Measurements from ENCODE around the gene TMCC1. TPM values are rescaled to one million over a fixed set of nuclear protein-coding genes. Genes with fewer than 3 reads are reported as not detected.
"Not testable (repeated sequence)": the region's sequence is repeated elsewhere in the genome, so short reads cannot be mapped to it uniquely, and the experiment has no call there.

The TMCC1 gene
- total RNA-seq, 1 donor from 2014 or later = 36.9 TPM

DNA sequence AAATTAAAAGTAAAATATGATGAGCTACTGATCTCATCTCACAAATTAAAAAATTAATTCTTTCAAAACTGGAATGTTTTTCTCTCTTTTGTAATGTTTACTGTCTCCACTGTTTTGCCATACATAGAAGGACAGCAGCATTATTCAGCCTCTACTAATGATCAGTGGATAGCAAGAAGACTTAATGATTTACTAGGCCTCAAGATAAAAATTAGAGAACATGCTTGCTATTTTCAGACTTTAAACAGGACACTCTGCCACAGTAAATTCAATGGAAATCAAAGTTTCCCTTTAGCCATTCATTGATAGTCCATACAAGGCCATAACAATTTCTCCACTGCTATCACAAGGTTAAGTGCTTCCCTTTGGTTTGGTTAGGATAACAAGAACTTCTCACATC is 129.4 kb downstream of the TMCC1 start:
- Mint-ChIP-seq H3K4me1 (peaks cover 9% of the 10 kb centered on the region), H3K4me3 (no peak overlapping the region), H3K27me3 (ENCODE audit: low read depth) (no peaks in the 10 kb centered on the region), H3K27ac (ENCODE audit: unreplicated experiment) (no peak overlapping the region), H3K36me3 (ENCODE audit: low read depth) (peaks cover 7% of the 10 kb centered on the region), H3K9me3 (no peaks in the 10 kb centered on the region)
- DNase-seq (ENCODE audit: low read depth, low spot score) = no peak
- TF ChIP-seq, protein P1, sequence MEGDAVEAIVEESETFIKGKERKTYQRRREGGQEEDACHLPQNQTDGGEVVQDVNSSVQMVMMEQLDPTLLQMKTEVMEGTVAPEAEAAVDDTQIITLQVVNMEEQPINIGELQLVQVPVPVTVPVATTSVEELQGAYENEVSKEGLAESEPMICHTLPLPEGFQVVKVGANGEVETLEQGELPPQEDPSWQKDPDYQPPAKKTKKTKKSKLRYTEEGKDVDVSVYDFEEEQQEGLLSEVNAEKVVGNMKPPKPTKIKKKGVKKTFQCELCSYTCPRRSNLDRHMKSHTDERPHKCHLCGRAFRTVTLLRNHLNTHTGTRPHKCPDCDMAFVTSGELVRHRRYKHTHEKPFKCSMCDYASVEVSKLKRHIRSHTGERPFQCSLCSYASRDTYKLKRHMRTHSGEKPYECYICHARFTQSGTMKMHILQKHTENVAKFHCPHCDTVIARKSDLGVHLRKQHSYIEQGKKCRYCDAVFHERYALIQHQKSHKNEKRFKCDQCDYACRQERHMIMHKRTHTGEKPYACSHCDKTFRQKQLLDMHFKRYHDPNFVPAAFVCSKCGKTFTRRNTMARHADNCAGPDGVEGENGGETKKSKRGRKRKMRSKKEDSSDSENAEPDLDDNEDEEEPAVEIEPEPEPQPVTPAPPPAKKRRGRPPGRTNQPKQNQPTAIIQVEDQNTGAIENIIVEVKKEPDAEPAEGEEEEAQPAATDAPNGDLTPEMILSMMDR (conservative IDR thresholded peaks at IDR 0.05) = no peak

DNA sequence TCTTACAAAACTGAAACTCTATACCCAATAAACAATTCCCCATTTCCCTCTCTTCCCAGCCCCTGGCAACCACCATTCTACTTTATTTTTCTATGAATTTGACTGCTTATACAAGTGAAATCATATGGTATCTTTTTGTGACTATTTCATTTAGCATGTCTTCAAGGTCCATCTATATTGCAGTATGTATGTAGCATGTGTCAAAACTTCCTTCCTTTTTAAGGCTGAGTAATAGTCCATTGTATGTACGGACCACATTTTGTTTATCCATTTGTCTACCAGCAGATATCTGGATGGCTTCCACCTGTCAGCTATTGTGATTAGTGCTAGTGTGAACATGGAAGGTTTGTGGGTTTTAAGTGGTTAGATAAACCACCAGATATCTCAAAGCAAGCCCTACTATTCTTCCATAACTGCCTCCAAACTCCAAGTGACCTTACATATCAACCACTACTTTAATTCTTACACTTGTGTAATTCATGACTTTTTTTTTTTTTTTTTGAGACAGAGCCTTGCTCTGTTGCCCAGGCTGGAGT is 134.7 kb downstream of the TMCC1 start:
- Mint-ChIP-seq H3K4me3 (no peak overlapping the region), H3K4me1 (no peaks in the 10 kb centered on the region), H3K27me3 (ENCODE audit: low read depth) (no peaks in the 10 kb centered on the region), H3K36me3 (ENCODE audit: low read depth) (peaks cover 20% of the 10 kb centered on the region), H3K27ac (ENCODE audit: unreplicated experiment) (no peak overlapping the region), H3K9me3 (peaks cover 2% of the 10 kb centered on the region)
- TF ChIP-seq, protein P1 (conservative IDR thresholded peaks at IDR 0.05) = no peak
- no peak for DNase-seq (ENCODE audit: low read depth, low spot score)

DNA sequence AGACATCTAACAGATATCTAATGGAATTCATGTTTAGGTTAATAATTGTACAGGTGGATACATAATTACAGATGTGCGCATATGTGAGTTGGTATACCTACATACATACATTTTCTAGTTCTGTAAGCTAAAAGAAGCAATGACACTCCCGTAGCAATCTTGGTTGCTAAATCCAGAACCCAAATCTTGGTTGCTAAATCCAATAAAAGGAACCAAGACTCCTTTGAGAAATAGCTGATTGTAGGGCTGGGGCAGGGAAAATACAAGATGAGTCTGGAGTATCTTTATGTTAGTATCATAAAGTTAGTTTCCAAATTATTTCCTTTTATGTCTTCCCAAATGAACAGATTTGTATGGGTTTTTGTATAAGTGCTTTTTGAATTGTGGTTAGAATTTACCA is 135.2 kb downstream of the TMCC1 start:
- peaks cover 23% of the 10 kb centered on the region for H3K36me3 Mint-ChIP-seq (ENCODE audit: low read depth)
- H3K4me1 Mint-ChIP-seq = no peaks in the 10 kb centered on the region
- TF ChIP-seq, protein P1 (conservative IDR thresholded peaks at IDR 0.05) = no peak
- no peak overlapping the region for H3K4me3 Mint-ChIP-seq
- H3K27ac Mint-ChIP-seq (ENCODE audit: unreplicated experiment) = no peak overlapping the region
- no peaks in the 10 kb centered on the region for H3K27me3 Mint-ChIP-seq (ENCODE audit: low read depth)
- DNase-seq (ENCODE audit: low read depth, low spot score) = no peak
- peaks cover 3% of the 10 kb centered on the region for H3K9me3 Mint-ChIP-seq

DNA sequence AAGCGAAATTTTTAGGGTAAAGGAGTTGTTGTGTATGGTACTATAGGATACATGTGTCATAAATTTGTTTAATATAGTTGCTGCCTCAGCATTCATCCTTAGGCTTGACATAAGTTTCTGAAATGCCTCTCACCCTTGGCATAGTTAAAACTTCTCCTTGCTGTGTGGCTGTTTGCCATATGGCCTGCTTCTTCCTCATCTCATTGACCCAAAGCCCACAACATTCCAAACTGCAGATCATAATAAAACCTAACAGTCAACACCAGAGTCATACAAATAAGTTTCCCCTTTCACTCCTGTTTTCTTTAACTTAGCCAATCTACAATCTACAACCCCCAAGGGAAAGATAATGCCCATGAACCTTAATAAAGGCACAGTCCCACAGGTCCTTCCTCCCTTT is 136.6 kb downstream of the TMCC1 start:
- H3K36me3 Mint-ChIP-seq (ENCODE audit: low read depth) = peaks cover 28% of the 10 kb centered on the region
- H3K4me1 Mint-ChIP-seq = no peaks in the 10 kb centered on the region
- no peaks in the 10 kb centered on the region for H3K27me3 Mint-ChIP-seq (ENCODE audit: low read depth)
- H3K9me3 Mint-ChIP-seq = peaks cover 3% of the 10 kb centered on the region
- DNase-seq (ENCODE audit: low read depth, low spot score) = no peak
- no peak overlapping the region for H3K4me3 Mint-ChIP-seq
- H3K27ac Mint-ChIP-seq (ENCODE audit: unreplicated experiment) = no peak overlapping the region
- TF ChIP-seq, protein P1 (conservative IDR thresholded peaks at IDR 0.05) = no peak

DNA sequence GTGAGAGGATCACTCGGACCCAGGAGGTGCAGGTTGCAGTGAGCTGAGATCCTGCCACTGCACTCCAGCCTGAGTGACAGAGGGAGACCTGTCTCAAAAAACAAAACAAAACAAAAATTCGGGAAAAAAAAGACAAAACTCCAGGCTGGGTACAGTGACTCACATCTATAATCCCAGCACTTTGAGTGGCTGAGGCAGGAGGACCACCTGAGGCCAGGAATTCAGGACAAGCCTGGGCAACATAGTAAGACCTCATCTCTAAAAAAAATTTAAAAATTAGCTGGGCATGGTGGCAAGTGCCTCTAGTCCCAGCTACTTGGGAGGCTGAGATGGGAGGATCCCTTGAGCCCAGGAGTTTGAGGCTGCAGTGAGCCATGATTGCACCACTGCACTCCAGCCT is 142.4 kb downstream of the TMCC1 start:
- not testable (repeated sequence) for H3K27me3 Mint-ChIP-seq (ENCODE audit: low read depth); H3K9me3 Mint-ChIP-seq; H3K4me3 Mint-ChIP-seq; H3K27ac Mint-ChIP-seq (ENCODE audit: unreplicated experiment); DNase-seq (ENCODE audit: low read depth, low spot score); H3K4me1 Mint-ChIP-seq
- peaks cover 13% of the 10 kb centered on the region for H3K36me3 Mint-ChIP-seq (ENCODE audit: low read depth)

DNA sequence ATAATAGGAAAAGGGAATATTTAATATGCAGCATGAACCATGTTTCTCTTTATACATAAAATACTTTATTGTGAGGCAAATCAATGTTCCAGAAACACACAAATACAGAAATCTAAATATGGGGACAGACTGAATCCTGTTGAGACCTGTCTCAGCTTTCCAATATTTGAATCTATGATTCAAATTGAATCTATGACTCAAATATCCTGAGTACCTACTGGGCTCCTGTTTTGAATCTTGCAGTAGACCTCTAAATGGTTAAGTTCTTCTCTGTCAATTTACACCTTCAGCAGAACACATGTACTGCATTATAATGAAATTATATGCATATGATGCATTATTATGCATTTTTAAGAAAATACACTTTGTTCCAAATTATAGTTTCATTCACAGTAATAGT is 143.8 kb downstream of the TMCC1 start:
- Mint-ChIP-seq H3K27me3 (ENCODE audit: low read depth) (no peaks in the 10 kb centered on the region), H3K4me3 (no peak overlapping the region), H3K27ac (ENCODE audit: unreplicated experiment) (no peak overlapping the region), H3K9me3 (peaks cover 3% of the 10 kb centered on the region), H3K36me3 (ENCODE audit: low read depth) (peaks cover 10% of the 10 kb centered on the region), H3K4me1 (no peaks in the 10 kb centered on the region)
- no peak for DNase-seq (ENCODE audit: low read depth, low spot score)
- TF ChIP-seq, protein P1 (conservative IDR thresholded peaks at IDR 0.05) = no peak

Data from neural crest cell (in vitro differentiated cells).